CD4-positive, alpha-beta T cell (primary cell): ENCODE data around the gene ATG10. TPM values are rescaled to one million over a fixed set of nuclear protein-coding genes. Genes with fewer than 3 reads are reported as not detected.
"Not testable (repeated sequence)": the region's sequence is repeated elsewhere in the genome, so short reads cannot be mapped to it uniquely, and the experiment has no call there.

Experiments used
- ATAC-seq: fragments of 200-7000 bp; cut with Tn5 transposase; one replicate; pipeline ENCODE4 v1.10.0; 2022; ENCODE audit warnings: mild to moderate bottlenecking; ENCODE audit not compliant: poor library complexity
- CTCF ChIA-PET: fragments of 350-600 bp; sonication (Branson Sonifier 250); formaldehyde crosslinking; loops from one replicate; lab custom pipeline; 2021; ENCODE audit warnings: antibody characterized with exemption, inconsistent platforms; lab: Charles Lee
- POLR2A ChIA-PET: fragments of 350-600 bp; sonication (Branson Sonifier 250); formaldehyde crosslinking; loops from one replicate; lab custom pipeline; 2021; ENCODE audit warnings: antibody characterized with exemption, inconsistent platforms; lab: Charles Lee
- DNase-seq, 14 experiments: peaks; one replicate each; pipeline ENCODE4 v3.0.0-alpha.2; 2013 to 2020; ENCODE audit warnings: mixed read lengths in 2 of 14
- H3K27ac ChIP-seq, 2 donors: one replicate each; pipeline versions ENCODE4 v1.5.1 to v1.7.0; 2013; ENCODE audit warnings: low read length in 2 of 2, low read depth in 1 of 2, mild to moderate bottlenecking in 1 of 2
- H3K27me3 ChIP-seq, 2 experiments: 1 replicate in 1 of 2; 2 replicates in 1 of 2; pipeline versions ENCODE4 v1.6.1 to v1.7.0; 2013; ENCODE audit warnings: low read length in 2 of 2, control low read depth in 1 of 2, mild to moderate bottlenecking in 1 of 2, moderate library complexity in 1 of 2; ENCODE audit not compliant: insufficient read depth in 2 of 2, control insufficient read depth in 1 of 2
- H3K36me3 ChIP-seq: one replicate; pipeline ENCODE4 v1.6.1; 2013; ENCODE audit warnings: low read length, control low read depth; ENCODE audit not compliant: insufficient read depth
- H3K4me1 ChIP-seq: one replicate; pipeline ENCODE4 v1.6.1; 2013; ENCODE audit warnings: low read length, control low read depth; ENCODE audit not compliant: insufficient read depth
- H3K4me3 ChIP-seq: one replicate; pipeline ENCODE4 v1.5.1; 2013; ENCODE audit warnings: mild to moderate bottlenecking, low read length, moderate library complexity
- H3K9me3 ChIP-seq, 2 experiments: 1 replicate in 1 of 2; 2 replicates in 1 of 2; pipeline versions ENCODE4 v1.6.1 to v1.7.0; 2013; ENCODE audit warnings: low read length in 2 of 2, mild to moderate bottlenecking in 2 of 2, control low read depth in 1 of 2, moderate library complexity in 1 of 2; ENCODE audit not compliant: control insufficient read depth in 1 of 2, insufficient read depth in 1 of 2
- H3K27ac Mint-ChIP-seq: one replicate; pipeline ENCODE4 v1.8.0; 2020; ENCODE audit warnings: mixed read lengths
- H3K27me3 Mint-ChIP-seq: one replicate; pipeline ENCODE4 v1.8.0; 2021; ENCODE audit warnings: mixed read lengths
- H3K36me3 Mint-ChIP-seq: one replicate; pipeline ENCODE4 v1.8.0; 2021; ENCODE audit warnings: low read depth, mixed read lengths
- H3K4me1 Mint-ChIP-seq: one replicate; pipeline ENCODE4 v1.8.0; 2021; ENCODE audit warnings: low read depth, mixed read lengths
- H3K4me3 Mint-ChIP-seq: one replicate; pipeline ENCODE4 v1.8.0; 2020; ENCODE audit warnings: mild to moderate bottlenecking, mixed read lengths
- H3K9me3 Mint-ChIP-seq: one replicate; pipeline ENCODE4 v1.8.0; 2020; ENCODE audit warnings: mixed read lengths
- intact Hi-C, 2 experiments: fragments of 100-400 bp; cut with DNase I in 1 of 2; cut with micrococcal nuclease in 1 of 2; formaldehyde crosslinking; loops; one replicate each; pipeline versions ENCODE4 v1.15.1 to v1.9.0; 2023 to 2025; cut with DNase I, micrococcal nuclease
- total RNA-seq, 174 experiments: library from RNA in 2 of 174; stranded (reverse) in 2 of 174; gene quantifications; one replicate each; pipeline ENCODE4 v1.2.3 and lab custom pipeline; 2021 to 2026
- TF ChIP-seq, protein P1 (sequence below): fragments of 200-600 bp; IDR thresholded peaks from one replicate; pipeline ENCODE4 v1.8.0; 2022; ENCODE audit warnings: antibody characterized with exemption, mild to moderate bottlenecking

Gene ATG10
- total RNA-seq, 2 experiments from 2014 or later = 4.7 to 5.3 TPM

DNA sequence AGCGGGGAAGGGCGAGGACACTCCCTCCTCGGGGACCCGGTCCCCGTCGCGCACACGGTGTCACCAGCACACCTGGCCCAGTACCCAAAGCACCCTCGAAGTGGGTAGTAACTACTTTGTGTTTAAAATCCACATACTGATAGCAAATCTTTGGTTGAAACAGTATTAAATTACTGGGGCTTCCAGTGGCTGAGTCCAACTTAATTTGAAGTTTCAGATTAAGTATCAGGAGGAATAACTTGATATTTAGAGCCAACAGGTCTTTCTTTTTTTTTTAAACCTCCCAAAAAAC lies 615 bp downstream of the ATG10 start:
- Mint-ChIP-seq H3K36me3 (peaks cover 10% of the 10 kb centered on the region), H3K27ac (peak overlapping the region; percentile 81), H3K27me3 (no peaks in the 10 kb centered on the region), H3K4me1 (peaks cover 31% of the 10 kb centered on the region), H3K9me3 (no peaks in the 10 kb centered on the region), H3K4me3 (peak overlapping the region; percentile 81)
- H3K9me3 ChIP-seq = no peaks in the 10 kb centered on the region
- peaks cover 5% of the 10 kb centered on the region for H3K4me1 ChIP-seq
- DNase-seq (no peak), ATAC-seq (peak; percentile 41)
- intact Hi-C loops = loop anchor here (2.0 to 10.0 kb wide), 5 partner anchors 26 to 668 kb away; partner anchors contain the start of genes RPS23 (in 1 of the 2), SSBP2 (in 1 of the 2) and ZCCHC9 (in 1 of the 2)
- no peaks in the 10 kb centered on the region for H3K27me3 ChIP-seq
- peak overlapping the region; percentile 87 to 91 for H3K27ac ChIP-seq
- CTCF ChIA-PET = no interaction called here
- POLR2A ChIA-PET = interaction anchor here (0.9 to 2.5 kb wide), 4 partner anchors 116 to 222 kb away, joined by 4 to 37 read pairs (median 14); partner anchors contain the start of gene SSBP2
- H3K4me3 ChIP-seq = peak overlapping the region; percentile 90
- no peaks in the 10 kb centered on the region for H3K36me3 ChIP-seq
- TF ChIP-seq, protein P1, sequence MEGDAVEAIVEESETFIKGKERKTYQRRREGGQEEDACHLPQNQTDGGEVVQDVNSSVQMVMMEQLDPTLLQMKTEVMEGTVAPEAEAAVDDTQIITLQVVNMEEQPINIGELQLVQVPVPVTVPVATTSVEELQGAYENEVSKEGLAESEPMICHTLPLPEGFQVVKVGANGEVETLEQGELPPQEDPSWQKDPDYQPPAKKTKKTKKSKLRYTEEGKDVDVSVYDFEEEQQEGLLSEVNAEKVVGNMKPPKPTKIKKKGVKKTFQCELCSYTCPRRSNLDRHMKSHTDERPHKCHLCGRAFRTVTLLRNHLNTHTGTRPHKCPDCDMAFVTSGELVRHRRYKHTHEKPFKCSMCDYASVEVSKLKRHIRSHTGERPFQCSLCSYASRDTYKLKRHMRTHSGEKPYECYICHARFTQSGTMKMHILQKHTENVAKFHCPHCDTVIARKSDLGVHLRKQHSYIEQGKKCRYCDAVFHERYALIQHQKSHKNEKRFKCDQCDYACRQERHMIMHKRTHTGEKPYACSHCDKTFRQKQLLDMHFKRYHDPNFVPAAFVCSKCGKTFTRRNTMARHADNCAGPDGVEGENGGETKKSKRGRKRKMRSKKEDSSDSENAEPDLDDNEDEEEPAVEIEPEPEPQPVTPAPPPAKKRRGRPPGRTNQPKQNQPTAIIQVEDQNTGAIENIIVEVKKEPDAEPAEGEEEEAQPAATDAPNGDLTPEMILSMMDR = no peak

- Histone ChIP-seq H3K27me3 (no peaks in the 10 kb centered on the region), H3K36me3 (peaks cover 3% of the 10 kb centered on the region), H3K9me3 (peaks cover 0 to 7% of the 10 kb centered on the region in 2 experiments), H3K4me3 (no peak overlapping the region), H3K27ac (no peak overlapping the region), H3K4me1 (no peaks in the 10 kb centered on the region)
- TF ChIP-seq, protein P1 = no peak
- peaks cover 29% of the 10 kb centered on the region for H3K36me3 Mint-ChIP-seq
- CTCF ChIA-PET = no interaction called here
- intact Hi-C loops = no loop called here
- POLR2A ChIA-PET = interaction anchor here (1.5 kb wide), 1 partner anchor 9 kb away, joined by 3 read pairs; no protein-coding TSS in a partner anchor
- peaks cover under 1% of the 10 kb centered on the region for H3K9me3 Mint-ChIP-seq
- H3K4me1 Mint-ChIP-seq = no peaks in the 10 kb centered on the region
- H3K27me3 Mint-ChIP-seq = no peaks in the 10 kb centered on the region
- H3K4me3 Mint-ChIP-seq = no peak overlapping the region
- H3K27ac Mint-ChIP-seq = no peak overlapping the region
- ATAC-seq (no peak), DNase-seq (no peak)
These were observed 8.3 kb downstream of the ATG10 start for GRCh38 chr5:81980160-81980559.

DNA sequence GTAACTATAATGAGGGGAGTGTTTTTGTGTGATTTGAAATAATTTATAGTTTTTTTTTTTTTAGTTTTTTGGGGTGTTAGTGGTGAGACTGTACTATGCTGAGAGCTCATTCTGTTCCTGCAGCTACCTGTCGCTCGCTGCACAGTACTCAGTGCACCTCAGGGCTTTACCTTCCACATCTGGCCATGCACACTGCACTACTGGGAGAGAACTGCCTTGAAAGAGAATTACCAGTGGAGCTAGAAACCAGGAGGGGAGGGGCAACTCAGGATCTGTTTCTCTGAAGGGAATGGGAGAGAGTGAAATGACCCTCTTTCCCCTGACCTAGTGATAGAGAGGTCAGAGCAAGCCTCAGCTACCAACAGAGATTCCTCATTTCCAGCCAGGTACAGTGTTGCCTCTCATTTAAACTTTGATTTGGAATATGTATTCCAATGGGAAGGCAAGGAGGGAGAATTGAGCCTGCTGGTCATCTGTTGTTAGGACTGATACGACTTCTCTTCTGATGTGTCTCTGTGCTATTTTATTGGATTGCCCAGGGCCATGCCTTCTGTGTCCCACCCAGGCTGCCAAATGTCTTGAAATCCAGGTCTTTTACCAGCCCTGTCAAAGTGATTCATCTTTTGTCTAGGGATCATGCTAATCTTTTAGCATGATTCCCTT lies 8.9 kb downstream of the ATG10 start:
- POLR2A ChIA-PET = interaction anchor here (1.5 kb wide), 1 partner anchor 10 kb away, joined by 3 read pairs; no protein-coding TSS in a partner anchor
- no peak overlapping the region for H3K27ac Mint-ChIP-seq
- H3K36me3 ChIP-seq = peaks cover 3% of the 10 kb centered on the region
- ATAC-seq (no peak), DNase-seq (no peak)
- no peaks in the 10 kb centered on the region for H3K4me1 Mint-ChIP-seq
- CTCF ChIA-PET = no interaction called here
- intact Hi-C loops = no loop called here
- H3K27me3 Mint-ChIP-seq = no peaks in the 10 kb centered on the region
- peaks cover 0 to 10% of the 10 kb centered on the region in 2 experiments for H3K9me3 ChIP-seq
- H3K27me3 ChIP-seq = no peaks in the 10 kb centered on the region
- H3K27ac ChIP-seq = no peak overlapping the region
- no peak overlapping the region for H3K4me3 Mint-ChIP-seq
- no peaks in the 10 kb centered on the region for H3K4me1 ChIP-seq
- TF ChIP-seq, protein P1 = no peak
- peaks cover 29% of the 10 kb centered on the region for H3K36me3 Mint-ChIP-seq
- H3K9me3 Mint-ChIP-seq = peaks cover 4% of the 10 kb centered on the region
- H3K4me3 ChIP-seq = no peak overlapping the region

DNA sequence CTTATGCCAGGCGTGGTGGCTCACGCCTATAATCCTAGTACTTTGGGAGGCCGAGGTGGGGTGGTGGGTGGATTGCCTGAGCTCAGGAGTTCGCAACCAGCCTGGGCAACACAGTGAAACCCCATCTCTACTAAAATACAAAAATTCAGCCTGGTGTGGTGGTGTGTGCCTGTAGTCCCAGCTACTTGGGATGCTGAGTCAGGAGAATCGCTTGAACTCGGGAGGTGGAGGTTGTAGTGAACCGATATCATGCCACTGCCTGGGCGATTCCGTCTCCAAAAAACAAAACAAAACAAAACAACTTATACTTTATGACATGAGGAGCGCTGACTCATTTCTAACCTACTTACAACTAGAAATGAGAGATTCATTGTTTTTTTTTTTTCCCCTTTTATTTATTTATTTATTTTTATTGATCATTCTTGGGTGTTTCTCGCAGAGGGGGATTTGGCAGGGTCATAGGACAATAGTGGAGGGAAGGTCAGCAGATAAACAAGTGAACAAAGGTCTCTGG lies 10.4 kb downstream of the ATG10 start:
- CTCF ChIA-PET, H3K4me1 Mint-ChIP-seq, H3K9me3 Mint-ChIP-seq, H3K36me3 ChIP-seq, H3K27me3 Mint-ChIP-seq, H3K4me1 ChIP-seq, DNase-seq, POLR2A ChIA-PET, ATAC-seq, intact Hi-C loops, H3K27me3 ChIP-seq, H3K4me3 Mint-ChIP-seq, H3K4me3 ChIP-seq, H3K27ac ChIP-seq, H3K27ac Mint-ChIP-seq: not testable (repeated sequence)
- peaks cover 39% of the 10 kb centered on the region for H3K36me3 Mint-ChIP-seq
- H3K9me3 ChIP-seq = peaks cover 0 to 13% of the 10 kb centered on the region in 2 experiments

DNA sequence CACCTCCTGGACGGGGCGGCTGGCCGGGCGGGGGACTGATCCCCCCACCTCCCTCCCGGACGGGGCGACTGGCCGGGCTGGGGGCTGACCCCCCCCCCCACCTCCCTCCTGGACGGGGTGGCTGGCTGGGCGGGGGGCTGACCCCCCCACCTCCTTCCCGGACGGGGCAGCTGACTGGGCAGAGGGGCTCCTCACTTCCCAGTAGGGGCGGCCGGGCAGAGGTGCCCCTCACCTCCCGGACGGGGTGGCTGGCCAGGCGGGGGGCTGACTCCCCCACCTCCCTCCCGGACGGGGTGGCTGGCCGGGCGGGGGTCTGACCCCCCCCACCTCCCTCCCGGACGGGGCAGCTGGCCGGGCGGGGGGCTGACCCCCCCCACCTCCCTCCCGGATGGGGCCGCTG lies 11.3 kb downstream of the ATG10 start:
- H3K27ac Mint-ChIP-seq, H3K27me3 ChIP-seq, POLR2A ChIA-PET, intact Hi-C loops, H3K36me3 ChIP-seq, CTCF ChIA-PET, H3K4me1 ChIP-seq, H3K4me3 Mint-ChIP-seq, ATAC-seq, DNase-seq, H3K4me3 ChIP-seq, H3K9me3 Mint-ChIP-seq, H3K27ac ChIP-seq, H3K27me3 Mint-ChIP-seq, H3K4me1 Mint-ChIP-seq: not testable (repeated sequence)
- peaks cover 35% of the 10 kb centered on the region for H3K36me3 Mint-ChIP-seq
- peaks cover 0 to 13% of the 10 kb centered on the region in 2 experiments for H3K9me3 ChIP-seq
